HCEC 1CT (cell line): Measurements from ENCODE around the gene GNA12.
"Not testable (repeated sequence)": the region's sequence is repeated elsewhere in the genome, so short reads cannot be mapped to it uniquely, and the experiment has no call there.

Experiments
- DNase-seq: peaks from one replicate; pipeline ENCODE4 v3.0.0-alpha.2; 2017

The GNA12 gene

GRCh38 chr7:2688409-2689342, 155.4 kb downstream of the GNA12 start:
- no peak for DNase-seq

DNA sequence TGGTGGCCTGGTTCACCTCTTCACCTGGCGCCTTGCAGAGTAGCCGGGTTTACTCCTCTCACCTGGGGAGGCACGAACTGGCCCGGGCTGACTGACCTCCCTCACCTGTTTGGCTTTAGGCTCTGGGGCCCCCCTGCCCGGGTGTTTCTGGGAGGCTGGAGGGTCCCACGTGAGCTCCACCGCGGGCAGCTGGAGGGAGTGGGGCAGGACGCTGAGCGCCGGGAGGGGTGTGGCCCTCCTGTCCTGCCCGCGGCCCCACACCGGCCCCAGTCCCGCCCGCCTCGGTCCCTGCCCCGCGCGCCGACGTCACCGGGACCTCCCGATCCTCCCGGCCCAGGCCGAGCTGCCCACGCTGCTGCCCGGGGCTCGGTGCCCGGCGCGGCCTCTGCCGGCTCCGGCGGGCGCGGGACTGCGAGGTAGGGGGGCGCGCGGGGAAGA, 156.2 kb downstream of the GNA12 start, which contains the start of gene AMZ1:
AMZ1 (plus strand) TSS at position 322 of the 438 bp plus-strand sequence. CDS start 12,250 bp downstream, outside the sequence.
- DNase-seq: no peak

DNA sequence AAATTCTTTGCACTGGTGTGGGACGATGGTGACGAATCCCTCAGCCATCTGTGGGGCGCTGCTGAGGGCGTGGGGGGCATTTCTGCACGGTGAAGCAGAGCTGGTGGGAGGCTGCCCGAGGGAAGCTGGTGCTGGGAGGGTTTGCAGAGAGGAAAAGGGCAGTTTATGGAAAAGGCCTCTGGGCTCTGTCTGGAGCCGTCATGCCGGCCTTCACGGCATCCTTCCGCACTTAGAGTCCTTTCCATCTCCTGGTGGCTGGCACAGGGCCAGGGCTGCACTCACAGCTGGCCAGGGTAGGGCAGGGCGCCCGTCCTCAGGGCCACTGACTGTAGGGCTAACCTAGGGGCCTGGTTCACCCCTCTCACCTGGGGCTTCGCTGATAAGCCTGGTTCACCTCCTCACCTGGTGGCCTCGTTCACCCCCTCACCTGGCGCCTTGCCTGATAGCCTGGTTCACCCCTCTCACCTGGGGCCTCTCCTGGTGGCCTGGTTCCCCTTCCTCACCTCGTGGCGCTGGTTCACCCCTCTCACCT, 156.7 kb downstream of the GNA12 start:
- peak; percentile 56 for DNase-seq

DNA sequence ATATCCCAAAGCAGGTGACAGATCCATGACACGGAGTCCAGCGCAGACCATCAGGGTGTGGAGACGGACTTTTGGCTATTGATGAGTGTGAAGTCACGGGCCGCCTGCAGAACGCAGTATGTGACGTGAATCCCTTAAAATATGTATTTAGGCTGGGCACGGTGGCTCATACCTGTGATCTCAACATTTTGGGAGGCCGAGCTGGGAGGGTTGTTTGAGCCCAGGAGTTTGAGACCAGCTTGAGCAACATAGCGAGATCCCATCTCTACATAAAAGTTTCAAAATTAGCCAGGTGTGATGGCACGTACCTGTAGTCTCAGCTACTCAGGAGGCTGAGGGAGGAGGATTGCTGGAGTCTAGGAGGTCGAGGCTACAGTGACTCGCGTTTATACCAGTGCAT, 158.0 kb downstream of the GNA12 start:
- no peak for DNase-seq

DNA sequence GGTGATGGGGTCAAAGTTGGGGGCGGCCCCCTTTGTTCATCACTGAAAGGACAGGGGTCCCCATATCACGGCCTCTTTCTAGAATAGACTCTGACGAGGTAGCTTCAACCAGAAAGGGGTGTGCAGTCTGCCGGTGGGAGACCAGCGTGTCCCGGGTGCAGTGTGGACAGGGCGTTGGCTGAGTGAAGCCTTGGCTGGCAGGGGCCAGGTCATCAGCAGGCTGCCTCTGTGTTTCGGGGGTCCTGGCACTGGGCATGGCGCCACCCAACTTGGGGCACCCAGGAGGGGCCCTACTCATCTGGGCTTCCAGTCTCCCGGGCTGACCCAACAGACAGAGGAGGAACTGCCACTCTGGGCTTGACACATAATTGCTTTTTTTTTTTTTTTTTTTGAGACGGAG, 159.6 kb downstream of the GNA12 start:
- no peak for DNase-seq

DNA sequence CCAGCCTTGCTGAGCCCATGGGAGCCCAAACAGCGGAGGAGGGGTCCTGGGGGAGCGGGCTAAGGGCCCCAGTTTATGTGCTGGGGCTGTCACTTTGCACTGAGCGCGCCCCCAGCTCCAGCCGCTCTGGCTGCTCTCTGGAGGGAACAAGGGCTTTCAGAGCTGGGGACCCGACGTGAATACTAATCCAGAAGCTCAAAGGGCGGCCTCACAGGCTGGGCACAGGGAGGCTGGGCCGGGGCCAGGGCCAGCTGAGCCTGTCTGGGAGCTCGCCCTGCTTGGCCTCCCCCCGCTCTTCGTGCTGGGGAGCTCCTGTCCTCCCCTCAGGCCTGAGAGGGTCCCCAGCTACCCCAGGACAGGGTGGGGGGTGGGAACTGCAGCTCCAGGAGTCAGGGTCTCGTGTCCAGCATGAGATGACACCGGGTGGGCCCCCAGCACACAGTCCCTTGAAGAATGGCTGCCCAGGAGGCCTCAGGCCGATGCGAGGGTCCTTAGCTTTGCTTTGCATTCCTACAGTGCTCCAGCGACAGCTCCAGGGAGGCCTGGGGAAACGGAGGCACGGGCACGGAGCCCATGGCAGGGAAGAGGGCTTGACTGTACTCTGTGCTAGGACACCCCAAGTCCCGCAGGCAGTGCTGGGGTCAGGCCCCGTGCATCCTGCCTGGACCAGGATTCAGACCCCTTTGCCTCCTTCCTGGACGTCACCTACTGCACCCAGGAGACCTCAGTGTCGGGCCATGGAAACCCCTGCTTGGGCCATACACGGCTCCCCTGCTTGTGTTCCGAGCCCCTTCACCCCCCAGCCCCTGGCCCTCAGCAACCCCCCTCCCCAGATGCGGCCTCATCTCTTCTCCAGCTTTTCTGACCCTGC, 161.9 kb downstream of the GNA12 start:
- no peak for DNase-seq

GRCh38 chr7:2680792-2681490, 163.2 kb downstream of the GNA12 start:
- peak; percentile 63 for DNase-seq

GRCh38 chr7:2680256-2680655, 163.9 kb downstream of the GNA12 start:
- no peak for DNase-seq

GRCh38 chr7:2679135-2680127, 164.7 kb downstream of the GNA12 start:
- DNase-seq: not testable (repeated sequence)

DNA sequence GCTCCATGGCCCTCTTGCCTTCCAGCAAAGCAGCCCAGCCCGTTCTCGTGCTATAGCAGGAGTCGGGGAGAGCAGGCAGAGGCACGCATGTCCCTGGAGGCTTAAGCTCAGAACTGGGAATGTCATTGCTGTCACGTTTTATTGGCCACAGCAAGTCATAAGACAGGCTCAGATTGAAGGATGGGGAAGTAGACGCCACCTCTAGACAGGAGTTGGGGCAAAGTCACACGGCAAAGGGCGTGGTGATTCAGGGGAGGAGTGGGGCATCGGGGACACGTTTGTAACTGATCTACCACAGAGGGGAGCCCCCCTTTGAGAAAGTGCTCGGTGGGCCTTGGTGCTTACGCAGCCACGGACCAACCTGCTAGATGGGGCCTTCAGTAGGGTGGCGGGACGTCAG, 165.7 kb downstream of the GNA12 start:
- not testable (repeated sequence) for DNase-seq
